T-helper 2 cell treated with Interferon-gamma antibody and Interleukin-4, amounts not matched to agents 100 ng/mL and 5 ng/mL, for 36 hours (primary cell): ENCODE measurements around the gene MUC13. TPM values are rescaled to one million over a fixed set of nuclear protein-coding genes. Genes with fewer than 3 reads are reported as not detected.

Source experiments
- intact Hi-C: fragments of 100-400 bp; cut with micrococcal nuclease; formaldehyde crosslinking; loops from one replicate; pipeline ENCODE4 v1.15.1; 2023
- total RNA-seq: library from RNA; stranded (reverse); gene quantifications from 2 replicates; pipeline ENCODE4 v1.2.3, GENCODE V29; 2022

The MUC13 gene
- total RNA-seq, 1 donor from 2014 or later = not detected

GRCh38 chr3:124878561-124879336 is 55.8 kb downstream of the MUC13 start:
- intact Hi-C loops = no loop called here

- intact Hi-C loops = no loop called here
These were observed 56.9 kb downstream of the MUC13 start for GRCh38 chr3:124877674-124878073.

- intact Hi-C loops = no loop called here
These were observed 58.1 kb downstream of the MUC13 start for GRCh38 chr3:124876401-124876878.

GRCh38 chr3:124873226-124873625 is 61.3 kb downstream of the MUC13 start:
- intact Hi-C loops = no loop called here

- intact Hi-C loops = no loop called here
These were observed 67.0 kb downstream of the MUC13 start for GRCh38 chr3:124867511-124867910.

- intact Hi-C loops = no loop called here
These were observed 72.5 kb downstream of the MUC13 start for GRCh38 chr3:124862006-124862405.

GRCh38 chr3:124861041-124861440 is 73.5 kb downstream of the MUC13 start:
- intact Hi-C loops = no loop called here

GRCh38 chr3:124860599-124860998 is 74.0 kb downstream of the MUC13 start:
- intact Hi-C loops = no loop called here

GRCh38 chr3:124859025-124859424 is 75.5 kb downstream of the MUC13 start:
- intact Hi-C loops = no loop called here

GRCh38 chr3:124858275-124858674 is 76.3 kb downstream of the MUC13 start:
- intact Hi-C loops = no loop called here

- intact Hi-C loops = no loop called here
These were observed 77.9 kb downstream of the MUC13 start for GRCh38 chr3:124856677-124857076.

Other genes with a start within 250 kb of the MUC13 start
- 38.8 and 39.3 TPM in 2 replicates for gene UMPS, start 204.3 kb downstream of the MUC13 start, total RNA-seq
- gene ITGB5, start 47.4 kb downstream of the MUC13 start, total RNA-seq = 0.34 TPM in 1 of 2 replicates, not detected in the other
- 36.0 and 36.4 TPM in 2 replicates for gene HEG1, start 121.2 kb upstream of the MUC13 start, total RNA-seq